Progenitor cell of endocrine pancreas (in vitro differentiated cells): Measurements from ENCODE around the gene TRIM65. TPM values are rescaled to one million over a fixed set of nuclear protein-coding genes. Genes with fewer than 3 reads are reported as not detected.

Experiments
- DNase-seq: peaks from one replicate; pipeline ENCODE4 v3.0.0; 2021; ENCODE audit warnings: low spot score; ENCODE audit not compliant: unreplicated experiment
- H3K27ac Mint-ChIP-seq: 2 replicates; pipeline ENCODE4 v1.8.0; 2021; ENCODE audit warnings: mild to moderate bottlenecking, moderate library complexity, mixed read lengths
- H3K27me3 Mint-ChIP-seq: 2 replicates; pipeline ENCODE4 v1.8.0; 2021; ENCODE audit warnings: mixed read lengths
- H3K36me3 Mint-ChIP-seq: 2 replicates; pipeline ENCODE4 v1.8.0; 2022; ENCODE audit warnings: mixed read lengths; ENCODE audit not compliant: insufficient read depth
- H3K4me1 Mint-ChIP-seq: 2 replicates; pipeline ENCODE4 v1.8.0; 2021; ENCODE audit warnings: low read depth, mixed read lengths
- H3K4me3 Mint-ChIP-seq: 2 replicates; pipeline ENCODE4 v1.8.0; 2021; ENCODE audit warnings: low read depth, mild to moderate bottlenecking, moderate library complexity, mixed read lengths
- H3K9me3 Mint-ChIP-seq: 2 replicates; pipeline ENCODE4 v1.8.0; 2021; ENCODE audit warnings: low read depth, mixed read lengths
- CTCF ChIP-seq: fragments of 200-600 bp; sonication (generic); IDR thresholded peaks from one replicate; pipeline ENCODE4 v1.5.0; 2021; ENCODE audit warnings: antibody characterized with exemption, mild to moderate bottlenecking; ENCODE audit not compliant: unreplicated experiment
- total RNA-seq: library from RNA; stranded (reverse); gene quantifications from 2 replicates; pipeline ENCODE4 v1.2.1, GENCODE V29; 2021

The TRIM65 gene
- total RNA-seq, 1 donor from 2014 or later, result 17.1 TPM

GRCh38 chr17:75922173-75922961, 25.6 kb upstream of the TRIM65 start:
- H3K9me3 Mint-ChIP-seq, result no peaks in the 10 kb centered on the region
- no peak for DNase-seq
- no peak for TF ChIP-seq CTCF
- H3K27ac Mint-ChIP-seq, result no peak overlapping the region
- H3K27me3 Mint-ChIP-seq, result no peaks in the 10 kb centered on the region
- no peaks in the 10 kb centered on the region for H3K4me1 Mint-ChIP-seq
- no peaks in the 10 kb centered on the region for H3K36me3 Mint-ChIP-seq
- H3K4me3 Mint-ChIP-seq, result no peak overlapping the region

- H3K9me3 Mint-ChIP-seq, result no peaks in the 10 kb centered on the region
- no peaks in the 10 kb centered on the region for H3K27me3 Mint-ChIP-seq
- H3K4me3 Mint-ChIP-seq, result no peak overlapping the region
- DNase-seq, result no peak
- no peaks in the 10 kb centered on the region for H3K4me1 Mint-ChIP-seq
- no peak overlapping the region for H3K27ac Mint-ChIP-seq
- TF ChIP-seq CTCF, result no peak
- H3K36me3 Mint-ChIP-seq, result peaks cover 3% of the 10 kb centered on the region
Observed at GRCh38 chr17:75921596-75921995, 24.8 kb upstream of the TRIM65 start.

- H3K36me3 Mint-ChIP-seq, result peaks cover 3% of the 10 kb centered on the region
Observed at GRCh38 chr17:75920045-75920560, 23.4 kb upstream of the TRIM65 start.

GRCh38 chr17:75919611-75920010, 22.9 kb upstream of the TRIM65 start:
- no peak for TF ChIP-seq CTCF
- Mint-ChIP-seq H3K4me3 (no peak overlapping the region), H3K27me3 (no peaks in the 10 kb centered on the region), H3K36me3 (peaks cover 4% of the 10 kb centered on the region), H3K9me3 (no peaks in the 10 kb centered on the region), H3K27ac (no peak overlapping the region), H3K4me1 (no peaks in the 10 kb centered on the region)
- no peak for DNase-seq

More at GRCh38 chr17:75920045-75920560, 23.4 kb upstream of the TRIM65 start:
- no peak overlapping the region for H3K27ac Mint-ChIP-seq
- H3K4me1 Mint-ChIP-seq, result no peaks in the 10 kb centered on the region
- no peak for DNase-seq
- H3K27me3 Mint-ChIP-seq, result no peaks in the 10 kb centered on the region
- no peak for TF ChIP-seq CTCF
- H3K9me3 Mint-ChIP-seq, result no peaks in the 10 kb centered on the region
- no peak overlapping the region for H3K4me3 Mint-ChIP-seq

GRCh38 chr17:75917917-75918445, 21.2 kb upstream of the TRIM65 start:
- no peaks in the 10 kb centered on the region for H3K27me3 Mint-ChIP-seq
- no peak for DNase-seq
- no peaks in the 10 kb centered on the region for H3K9me3 Mint-ChIP-seq
- TF ChIP-seq CTCF, result no peak
- H3K36me3 Mint-ChIP-seq, result peaks cover 4% of the 10 kb centered on the region
- no peak overlapping the region for H3K4me3 Mint-ChIP-seq
- no peaks in the 10 kb centered on the region for H3K4me1 Mint-ChIP-seq
- H3K27ac Mint-ChIP-seq, result no peak overlapping the region
